Eye (tissue), 1 donor: ENCODE data around the gene SPAG6.

Experiments
- DNase-seq: peaks from one replicate; pipeline ENCODE4 v3.0.0-alpha.2; 2015

The SPAG6 gene

DNA sequence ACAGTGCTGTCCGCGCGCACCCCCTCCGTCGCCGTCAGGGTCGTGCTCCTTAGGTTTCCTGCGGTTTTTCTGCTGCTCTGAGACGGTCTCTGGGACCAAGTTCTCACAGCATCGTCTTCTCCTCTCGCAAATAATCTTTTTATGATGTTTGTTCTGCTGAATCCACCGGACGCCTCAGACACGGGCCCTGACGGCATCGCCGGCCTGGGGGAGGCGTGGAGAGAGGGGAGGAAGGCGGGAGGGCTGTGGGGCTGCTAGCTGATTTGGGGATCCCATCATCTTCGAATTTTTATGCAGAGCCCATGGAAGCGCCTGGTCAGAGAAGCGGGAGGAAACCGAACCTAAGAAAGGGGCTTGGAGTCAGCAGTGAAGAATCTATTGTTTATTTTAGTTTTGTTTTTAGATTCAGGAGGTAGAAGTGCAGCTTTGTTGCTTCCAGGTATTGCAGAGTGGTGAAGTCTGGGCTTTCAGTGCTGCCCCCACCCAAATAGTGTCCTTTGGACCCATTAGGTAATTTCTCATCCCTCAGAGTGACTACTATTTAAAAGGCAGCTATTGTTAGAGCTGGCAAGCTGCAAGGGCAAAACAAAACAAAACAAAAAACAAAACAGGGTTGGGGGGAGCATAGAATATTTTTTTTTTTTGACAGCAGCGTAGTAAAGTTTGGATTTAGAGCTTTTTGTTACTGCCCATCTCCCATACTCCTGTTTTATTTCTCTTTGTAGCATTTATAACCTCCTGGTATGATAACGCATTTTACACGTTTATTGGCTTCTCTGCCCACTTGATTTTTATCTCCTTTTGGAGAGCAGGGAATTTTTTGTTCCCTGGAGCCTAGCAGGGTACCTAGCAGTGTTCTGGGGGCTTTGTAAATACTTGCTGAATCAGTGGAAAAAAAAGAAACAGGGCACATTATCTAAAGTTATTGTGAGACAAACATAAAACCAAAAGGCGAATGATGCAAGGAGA, 92.6 kb downstream of the SPAG6 start:
- DNase-seq, result no peak

DNA sequence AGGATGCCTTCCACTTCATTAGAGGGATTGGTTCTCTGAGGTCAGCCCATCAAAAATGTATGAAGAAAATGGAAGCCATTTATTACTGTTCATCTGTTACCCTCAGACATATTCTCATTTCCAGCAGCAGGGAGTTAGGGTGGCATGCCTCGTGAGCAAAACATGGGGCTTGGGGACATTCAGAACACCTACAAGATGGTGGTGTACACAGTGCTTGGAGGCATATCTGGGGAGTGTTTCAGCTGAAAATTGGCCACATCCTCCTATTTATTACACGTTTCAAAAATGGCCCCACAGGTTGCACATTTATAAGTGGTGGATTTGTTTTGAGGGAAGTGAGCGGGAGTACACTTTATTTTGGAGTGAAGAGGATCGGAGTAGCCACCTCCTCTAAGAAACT, 93.4 kb downstream of the SPAG6 start:
- DNase-seq, result no peak

GRCh38 chr10:22442063-22442462, 96.8 kb downstream of the SPAG6 start:
- no peak for DNase-seq

DNA sequence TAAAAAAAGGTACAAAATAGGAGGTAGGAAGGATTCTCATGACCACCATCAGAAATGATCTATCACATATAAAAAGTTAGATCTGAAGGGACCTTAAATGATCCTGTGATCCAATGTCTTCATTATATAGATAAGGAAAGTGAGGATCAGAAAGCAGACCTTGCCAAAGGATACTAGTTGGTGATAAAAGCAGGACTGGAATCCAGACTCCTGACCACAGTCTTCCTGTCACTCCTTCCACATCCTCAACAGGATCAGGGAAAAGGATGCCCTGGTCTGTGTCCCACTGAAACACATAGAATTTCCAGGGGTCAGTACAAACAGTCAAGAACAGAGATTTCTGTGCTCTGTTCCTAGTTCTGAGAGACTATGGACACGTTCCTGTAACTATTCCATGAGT, 97.2 kb downstream of the SPAG6 start:
- DNase-seq, result no peak

GRCh38 chr10:22443175-22443901, 98.0 kb downstream of the SPAG6 start:
- no peak for DNase-seq

DNA sequence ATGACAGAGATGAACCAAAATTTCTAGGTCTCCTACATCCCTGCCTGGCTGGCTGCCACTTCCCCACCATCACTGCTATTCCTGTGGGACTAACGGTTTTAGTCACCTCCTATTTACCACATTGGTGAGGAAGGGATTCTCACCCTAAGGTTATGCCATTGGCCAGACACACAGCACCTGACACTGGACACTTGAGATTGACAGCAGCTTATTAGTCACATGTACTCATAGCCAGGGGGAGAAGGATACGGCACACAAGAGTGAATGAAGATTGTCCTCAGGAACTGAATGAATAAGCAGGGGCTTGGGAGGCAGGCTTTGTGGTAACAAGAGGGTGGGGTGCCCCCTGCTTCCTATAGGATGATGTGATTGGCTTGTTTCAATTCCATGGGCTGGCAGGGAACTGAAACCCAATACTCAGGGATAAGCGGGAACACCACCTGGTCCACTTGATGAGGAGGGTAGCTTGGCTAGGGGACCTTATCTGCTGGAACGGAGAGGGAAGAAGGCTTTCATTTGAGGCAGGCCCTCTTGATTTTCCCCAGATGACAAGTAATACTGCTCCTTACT, 99.0 kb downstream of the SPAG6 start:
- no peak for DNase-seq

DNA sequence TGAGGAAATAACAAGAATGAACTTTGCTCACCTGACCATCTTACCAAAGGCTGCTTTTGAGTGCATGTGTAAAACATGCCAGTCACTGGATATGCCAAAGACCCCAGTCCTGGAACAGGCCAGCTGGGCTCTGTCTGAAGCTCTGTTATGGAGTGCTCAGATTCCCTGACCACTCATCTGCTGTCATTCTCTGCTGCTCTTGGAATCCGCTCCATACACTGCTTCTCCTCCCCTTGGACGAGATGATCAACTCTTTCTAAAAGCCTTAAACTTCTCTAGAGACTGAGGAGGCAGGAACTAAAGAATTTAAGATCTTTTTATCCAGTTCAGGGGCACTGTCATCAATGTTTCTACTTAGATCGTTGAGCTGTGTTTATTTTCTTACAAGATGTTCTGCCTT, 100.2 kb downstream of the SPAG6 start:
- no peak for DNase-seq

GRCh38 chr10:22447068-22447467, 101.8 kb downstream of the SPAG6 start:
- no peak for DNase-seq

GRCh38 chr10:22451346-22451745, 106.0 kb downstream of the SPAG6 start:
- no peak for DNase-seq

DNA sequence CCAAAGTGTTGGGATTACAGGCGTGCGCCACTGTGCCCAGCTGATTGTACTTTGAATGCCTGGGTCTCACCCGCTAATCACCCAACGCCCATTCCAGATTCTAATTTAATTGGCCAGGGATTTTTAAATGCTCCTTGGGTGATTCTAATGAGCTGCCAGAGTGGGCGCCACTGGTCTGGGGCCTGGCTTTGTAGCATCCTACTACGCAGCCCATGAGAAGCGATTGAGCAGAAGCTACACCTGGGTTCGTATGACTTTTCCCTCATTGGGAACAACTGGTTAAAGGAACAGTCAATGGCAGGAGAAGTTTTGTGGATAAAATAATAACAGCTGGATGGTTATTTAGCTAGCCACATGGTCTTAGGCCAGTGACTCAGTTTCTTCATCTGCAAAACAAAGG, 108.0 kb downstream of the SPAG6 start:
- no peak for DNase-seq

GRCh38 chr10:22453948-22454591, 108.8 kb downstream of the SPAG6 start:
- peak; percentile 74 for DNase-seq

- DNase-seq, result no peak
Measured at GRCh38 chr10:22454634-22455033, 109.3 kb downstream of the SPAG6 start.

GRCh38 chr10:22455068-22455857, 110.0 kb downstream of the SPAG6 start:
- DNase-seq, result no peak

DNA sequence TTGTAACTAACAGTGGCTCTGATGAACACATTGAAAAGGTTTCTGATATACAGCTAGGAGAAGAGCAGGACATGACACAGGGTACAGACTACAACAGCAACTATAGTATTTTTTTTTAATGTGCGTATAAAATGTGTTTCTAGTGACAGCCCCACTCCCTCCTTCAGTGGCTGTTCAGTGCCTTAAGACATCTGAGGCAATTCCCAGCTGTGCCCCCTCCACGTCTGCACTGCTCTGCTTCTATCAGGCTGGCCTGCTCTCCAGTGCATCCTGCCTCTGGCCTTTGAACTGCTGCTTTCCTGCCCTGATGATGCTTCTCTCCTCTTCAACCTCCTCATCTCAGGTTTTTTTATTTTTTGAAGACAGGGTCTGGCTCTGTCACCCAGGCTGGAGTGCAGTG, 111.2 kb downstream of the SPAG6 start:
- peak; percentile 7 for DNase-seq

DNA sequence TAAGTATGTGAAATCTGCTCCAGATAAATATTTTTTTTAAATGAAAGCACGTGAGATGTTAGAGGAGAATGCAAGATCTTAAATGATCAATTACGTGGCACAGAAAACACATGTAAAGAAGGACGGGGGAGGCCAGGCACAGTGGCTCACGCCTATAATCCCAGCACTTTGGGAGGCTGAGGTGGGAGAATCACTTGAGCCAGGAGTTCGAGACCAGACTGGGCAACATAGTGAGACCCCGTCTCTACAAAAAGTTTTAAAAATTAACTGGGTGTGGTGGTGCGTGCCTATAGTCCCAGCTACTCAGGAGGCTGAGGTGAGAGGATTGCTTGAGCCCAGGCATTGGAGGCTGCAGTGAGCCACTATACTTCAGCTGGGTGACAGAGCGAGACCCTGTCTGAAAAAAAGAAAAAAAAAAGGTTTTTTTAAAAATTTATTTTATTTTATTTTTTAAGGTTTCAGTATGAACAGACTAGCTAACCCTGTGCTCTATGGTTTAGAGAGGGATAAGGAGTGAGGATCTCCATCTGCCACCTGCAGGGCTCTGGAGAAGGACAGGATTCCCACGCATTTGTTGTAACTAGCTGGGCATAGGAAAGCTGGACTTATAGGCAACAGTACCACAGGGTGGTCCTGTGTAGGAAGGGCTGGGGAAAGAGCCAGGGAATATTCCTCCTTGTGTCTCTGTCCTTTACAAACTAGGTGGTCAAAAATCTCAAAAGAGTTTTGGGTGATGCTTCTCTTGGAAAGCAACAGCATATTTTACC, 113.2 kb downstream of the SPAG6 start:
- DNase-seq, result no peak

DNA sequence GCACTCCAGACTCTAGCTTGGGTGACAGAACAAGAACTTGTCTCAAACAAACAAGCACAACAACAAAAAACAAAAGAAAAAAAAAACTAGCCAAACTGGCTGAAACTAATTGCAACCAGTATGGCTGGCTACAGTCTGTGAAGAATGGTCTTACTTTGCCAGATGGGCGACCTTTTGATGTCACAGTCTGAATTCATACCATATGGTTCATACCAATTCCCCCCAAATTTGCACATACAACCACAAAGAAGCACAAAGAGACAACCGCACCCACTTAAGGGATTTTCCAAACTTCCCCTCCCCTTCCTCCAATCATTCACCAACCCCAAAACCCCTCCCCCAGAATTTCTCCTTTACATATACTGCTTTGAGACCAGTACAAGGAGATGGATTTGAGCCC, 114.2 kb downstream of the SPAG6 start:
- no peak for DNase-seq

DNA sequence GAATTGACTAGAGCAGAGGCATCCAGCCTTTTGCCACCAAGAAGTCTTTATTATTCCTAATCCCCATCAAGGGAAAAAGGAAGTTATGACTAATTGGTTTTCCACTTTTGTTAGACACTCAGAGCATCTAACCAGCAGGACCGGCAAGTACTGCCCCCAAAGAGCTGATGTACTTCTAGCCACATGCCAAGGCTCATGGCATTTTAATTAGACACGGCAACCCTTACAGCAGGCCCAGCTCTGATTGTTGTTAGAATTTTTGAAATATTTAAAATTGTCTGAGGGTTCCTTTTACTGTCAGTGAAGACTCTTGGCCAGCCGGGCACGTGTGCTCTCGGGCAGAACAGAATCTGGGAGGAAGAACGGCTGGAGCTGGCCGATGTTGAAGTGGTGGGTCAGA, 114.8 kb downstream of the SPAG6 start:
- DNase-seq, result no peak

DNA sequence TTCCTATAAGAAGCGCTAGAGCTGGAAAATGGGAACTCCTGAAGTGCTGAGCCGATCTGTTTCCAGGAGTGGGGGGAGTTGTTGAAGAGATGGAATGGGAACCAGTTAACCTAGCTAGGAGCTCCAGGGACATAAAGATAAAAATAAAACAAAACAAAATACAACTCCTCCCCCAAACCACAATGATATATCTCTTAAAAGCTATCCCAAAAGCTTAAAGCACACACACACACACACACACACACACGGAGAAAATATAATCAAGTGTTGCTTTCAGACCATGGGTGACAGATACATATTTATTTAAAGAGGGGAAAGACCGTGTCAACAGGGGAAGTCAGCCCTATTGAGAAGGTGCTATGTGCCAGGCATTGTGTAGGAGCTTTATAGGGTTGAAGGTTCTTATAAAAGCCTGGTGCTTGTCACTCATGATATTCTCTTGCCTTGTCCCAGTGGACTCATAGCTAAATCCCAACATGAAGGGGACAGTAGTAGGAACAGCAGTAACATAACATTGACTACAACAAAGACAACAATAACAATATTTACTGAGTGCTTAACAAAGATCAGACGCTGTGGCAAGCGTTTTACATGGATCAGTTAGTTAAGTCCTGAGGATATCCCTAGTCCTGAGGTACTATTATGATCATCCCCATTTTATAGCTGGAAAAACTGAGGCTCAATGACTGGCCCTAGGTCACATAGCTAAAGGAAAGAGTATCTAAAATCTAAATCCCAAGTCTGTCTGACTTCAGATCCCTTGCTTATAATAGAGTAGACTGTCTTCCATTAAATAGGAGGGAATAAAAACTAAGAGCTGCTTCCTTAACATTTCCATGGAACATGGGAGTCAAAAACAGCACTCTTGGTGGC, 115.5 kb downstream of the SPAG6 start:
- DNase-seq, result no peak

DNA sequence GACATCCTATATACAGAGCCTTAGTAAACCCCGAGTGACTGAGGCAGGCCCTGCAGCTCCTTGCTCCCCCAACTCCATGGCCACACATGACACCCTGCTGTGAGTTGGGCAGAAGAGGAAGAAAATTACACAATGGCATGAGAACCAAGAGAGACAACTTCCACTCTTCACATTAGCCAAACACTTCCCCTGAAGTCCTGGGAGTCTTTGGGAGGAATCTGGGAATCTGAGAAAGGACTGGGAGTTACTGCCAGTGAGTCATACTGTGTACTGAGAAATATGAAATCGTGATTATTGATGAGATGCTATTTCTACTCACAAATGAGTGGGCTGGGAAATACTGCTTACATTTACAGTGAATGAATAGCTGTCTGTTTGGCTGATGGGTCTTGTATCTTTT, 116.6 kb downstream of the SPAG6 start:
- no peak for DNase-seq

GRCh38 chr10:22463255-22463654, 118.0 kb downstream of the SPAG6 start:
- no peak for DNase-seq
